ENCODE measurements around the gene TRDN.
A peak's percentile ranks its signal among the peaks of the same experiment; 100 is the strongest.
"Not testable (repeated sequence)": the region's sequence is repeated elsewhere in the genome, so short reads cannot be mapped to it uniquely, and the experiment has no call there.

Gene TRDN

GRCh38 chr6:123383718-123384117 lies 253.0 kb downstream of the TRDN start:
- no peak for DNase-seq

GRCh38 chr6:123380257-123380656 lies 256.5 kb downstream of the TRDN start:
- no peak for DNase-seq

GRCh38 chr6:123372737-123373136 lies 264.0 kb downstream of the TRDN start:
- DNase-seq: no peak

GRCh38 chr6:123363912-123364311 lies 272.8 kb downstream of the TRDN start:
- DNase-seq: no peak

- DNase-seq: no peak
These were observed 276.4 kb downstream of the TRDN start for GRCh38 chr6:123360359-123360758.

GRCh38 chr6:123352705-123353104 lies 284.0 kb downstream of the TRDN start:
- no peak for DNase-seq

GRCh38 chr6:123352279-123352678 lies 284.5 kb downstream of the TRDN start:
- no peak for DNase-seq

GRCh38 chr6:123343836-123344235 lies 292.9 kb downstream of the TRDN start:
- no peak for DNase-seq

GRCh38 chr6:123338394-123338793 lies 298.4 kb downstream of the TRDN start:
- no peak for DNase-seq

GRCh38 chr6:123333000-123333756 lies 303.6 kb downstream of the TRDN start:
- DNase-seq: no peak

- DNase-seq: no peak
These were observed 304.7 kb downstream of the TRDN start for GRCh38 chr6:123332070-123332469.

- no peak for DNase-seq
These were observed 307.4 kb downstream of the TRDN start for GRCh38 chr6:123329337-123329736.

- DNase-seq: no peak
These were observed 313.1 kb downstream of the TRDN start for GRCh38 chr6:123323452-123324329.

GRCh38 chr6:123321020-123321419 lies 315.7 kb downstream of the TRDN start:
- DNase-seq: no peak

GRCh38 chr6:123316733-123317323 lies 319.9 kb downstream of the TRDN start:
- no peak for DNase-seq

GRCh38 chr6:123314459-123314858 lies 322.3 kb downstream of the TRDN start:
- not testable (repeated sequence) for DNase-seq

- no peak for DNase-seq
These were observed 327.6 kb downstream of the TRDN start for GRCh38 chr6:123309130-123309529.

GRCh38 chr6:123306334-123306733 lies 330.4 kb downstream of the TRDN start:
- no peak for DNase-seq

- DNase-seq: no peak
These were observed 341.1 kb downstream of the TRDN start for GRCh38 chr6:123295672-123296071.

- DNase-seq: no peak
These were observed 341.6 kb downstream of the TRDN start for GRCh38 chr6:123295181-123295580.

GRCh38 chr6:123288649-123289048 lies 348.1 kb downstream of the TRDN start:
- no peak for DNase-seq

GRCh38 chr6:123276546-123276980 lies 360.2 kb downstream of the TRDN start:
- DNase-seq: peak in 1 of 2 donors; percentile 61

- no peak for DNase-seq
These were observed 372.8 kb downstream of the TRDN start for GRCh38 chr6:123263981-123264380.

- no peak for DNase-seq
These were observed 396.1 kb downstream of the TRDN start for GRCh38 chr6:123240626-123241025.

Measured in bone marrow (tissue), 2 donors.